NB4 (cell line): ENCODE results near the gene FAM83C.

Experiments used
- DNase-seq: peaks from one replicate; pipeline ENCODE4 v3.0.0; 2010; ENCODE audit warnings: low read depth
- H3K4me3 ChIP-seq: one replicate; pipeline ENCODE4 v1.5.1; 2011; ENCODE audit warnings: mild to moderate bottlenecking, low read depth, low read length, moderate library complexity
- CTCF ChIP-seq: IDR thresholded peaks from one replicate; pipeline ENCODE4 v1.5.1; 2012; ENCODE audit warnings: low read depth, low read length
- MAX ChIP-seq: IDR thresholded peaks from 2 replicates; pipeline ENCODE4 v1.6.1; 2011; ENCODE audit warnings: low read depth, low read length
- MYC ChIP-seq: IDR thresholded peaks from 2 replicates; pipeline ENCODE4 v1.6.1; 2011; ENCODE audit warnings: low read depth, low read length
- POLR2A ChIP-seq: IDR thresholded peaks from 2 replicates; pipeline ENCODE4 v1.6.1; 2011; ENCODE audit warnings: mild to moderate bottlenecking; ENCODE audit not compliant: insufficient read length; ENCODE audit errors: extremely low read depth

The FAM83C gene

GRCh38 chr20:35284992-35285805, 7.0 kb downstream of the FAM83C start:
- TF ChIP-seq MAX (no peak), POLR2A (no peak), CTCF (no peak)
- DNase-seq = no peak
- H3K4me3 ChIP-seq = peak overlapping the region; percentile 83

GRCh38 chr20:35284267-35284991, 7.8 kb downstream of the FAM83C start, which contains the start of gene EIF6:
Gene EIF6 (minus strand): TSS chr20:35284772. CDS start chr20:35284487, 285 bp downstream.
- peak within 1 kb of the TSS; percentile 83 for H3K4me3 ChIP-seq
- peak; percentile 85 for TF ChIP-seq POLR2A
- peak; percentile 90 for TF ChIP-seq MYC
- TF ChIP-seq MAX = peak; percentile 85
- TF ChIP-seq CTCF = no peak
- DNase-seq = peak; percentile 93

- peak; percentile 58 for DNase-seq
- TF ChIP-seq POLR2A (no peak), MYC (no peak), MAX (peak; percentile 39; the same call in 1 of the 2 replicates)
- peak overlapping the region; percentile 83 for H3K4me3 ChIP-seq
Observed at GRCh38 chr20:35283441-35284266, 8.6 kb downstream of the FAM83C start.

- TF ChIP-seq MYC = no peak
- TF ChIP-seq CTCF = no peak
- TF ChIP-seq MAX = no peak
- no peak for TF ChIP-seq POLR2A
- no peak for DNase-seq
- H3K4me3 ChIP-seq = no peak overlapping the region
Observed at GRCh38 chr20:35281506-35282101, 10.6 kb downstream of the FAM83C start.

GRCh38 chr20:35280523-35280922, 11.7 kb downstream of the FAM83C start:
- H3K4me3 ChIP-seq = no peak overlapping the region
- no peak for DNase-seq
- TF ChIP-seq CTCF (no peak), MAX (no peak), MYC (no peak), POLR2A (no peak)
